Upper lobe of left lung (tissue), 6 donors: ENCODE data around the gene CSNK1G3. TPM values are rescaled to one million over a fixed set of nuclear protein-coding genes. Genes with fewer than 3 reads are reported as not detected.

ENCODE experiments used
- ATAC-seq, 2 donors: fragments of 200-7000 bp; cut with Tn5 transposase; one replicate each; pipeline ENCODE4 v1.9.1; 2022; ENCODE audit warnings: mild to moderate bottlenecking in 2 of 2, moderate library complexity in 2 of 2; ENCODE audit not compliant: low FRiP score in 2 of 2
- DNase-seq, 2 donors: peaks; one replicate each; pipeline ENCODE4 v3.0.0-alpha.2; 2019 to 2020
- H3K27ac ChIP-seq, 4 donors: fragments of 200-600 bp; sonication (generic); one replicate each; pipeline ENCODE4 v1.5.1; 2016 to 2019
- H3K27me3 ChIP-seq, 4 donors: fragments of 200-600 bp; sonication (generic); one replicate each; pipeline ENCODE4 v1.5.1; 2017 to 2019
- H3K36me3 ChIP-seq, 4 donors: fragments of 200-600 bp; sonication (generic); one replicate each; pipeline ENCODE4 v1.5.1; 2016 to 2019
- H3K4me1 ChIP-seq, 4 donors: fragments of 200-600 bp; sonication (generic); one replicate each; pipeline ENCODE4 v1.5.1; 2018 to 2019
- H3K4me3 ChIP-seq, 4 donors: fragments of 200-600 bp; sonication (generic); one replicate each; pipeline ENCODE4 v1.5.1; 2017 to 2019; ENCODE audit warnings: mild to moderate bottlenecking in 2 of 4, moderate library complexity in 1 of 4
- H3K9me3 ChIP-seq, 4 donors: fragments of 200-600 bp; sonication (generic); one replicate each; pipeline ENCODE4 v1.5.1; 2018 to 2019
- EP300 ChIP-seq, 4 donors: sonication (generic); formaldehyde crosslinking; IDR thresholded peaks; one replicate each; pipeline ENCODE4 v1.5.1; 2017; ENCODE audit warnings: antibody characterized with exemption in 4 of 4, control low read depth in 2 of 4
- POLR2A ChIP-seq, 4 donors: fragments of 450-650 bp; IDR thresholded peaks; one replicate each; pipeline ENCODE4 v1.5.1; 2016 to 2017; ENCODE audit warnings: antibody characterized with exemption in 4 of 4, mild to moderate bottlenecking in 2 of 4
- POLR2AphosphoS5 ChIP-seq, 2 donors: sonication (generic); formaldehyde crosslinking; IDR thresholded peaks; one replicate each; pipeline ENCODE4 v1.5.1; 2017; ENCODE audit warnings: antibody characterized with exemption in 2 of 2
- WGBS, 2 donors: methylation state at CpG; one replicate each; pipeline ENCODE4 v1.1.5; 2017 to 2018; 5-methylcytosine and 5-hydroxymethylcytosine counted together
- total RNA-seq, 6 donors: library from RNA; depleted of rRNA in 4 of 6; stranded (reverse); fragments of >200 nt in 4 of 6; gene quantifications; one replicate each; pipeline versions ENCODE4 v1.1.0 to v1.2.1, GENCODE V29; 2016 to 2021
- TF ChIP-seq, protein P1 (sequence below), 6 experiments: fragments of 450-650 bp in 4 of 6; fragments of 200-600 bp in 2 of 6; sonication (generic) in 2 of 6; IDR thresholded peaks; one replicate each; pipeline ENCODE4 v1.5.1; 2016 to 2019; ENCODE audit warnings: antibody characterized with exemption in 6 of 6
- donor health status: DM: no; HTN: no; CAD: no; lungs with moderate emphysema.
- donor health status: DM: no; HTN: yes; CAD: no; lungs with severe emphysema.

The CSNK1G3 gene
- total RNA-seq, 6 donors from 2014 or later: 23.5 to 61.5 (median 34.5) TPM

DNA sequence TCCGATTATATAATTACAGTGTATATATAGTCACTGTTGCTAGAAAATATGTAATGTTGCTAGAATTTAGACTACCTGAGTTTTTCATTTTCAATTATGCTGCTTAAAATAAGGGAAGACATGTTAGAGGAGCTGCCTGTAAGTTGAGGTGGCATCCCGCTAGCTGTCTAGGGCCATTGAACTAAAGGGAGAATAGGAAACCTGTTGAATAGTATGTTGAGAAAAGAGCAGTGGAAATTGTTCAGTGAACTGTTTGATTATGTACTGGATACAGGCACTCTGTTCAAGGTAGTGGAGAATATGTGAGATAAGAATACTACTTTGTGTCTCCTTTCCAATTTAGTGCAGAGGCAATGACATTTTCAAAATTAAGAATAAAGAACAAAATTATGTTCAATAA lies 89.6 kb downstream of the CSNK1G3 start:
- Histone ChIP-seq H3K4me3 (no peak overlapping the region), H3K36me3 (peaks cover 0 to 3% (median 0%) of the 10 kb centered on the region in 4 donors), H3K27me3 (no peaks in the 10 kb centered on the region), H3K4me1 (no peaks in the 10 kb centered on the region), H3K27ac (no peak overlapping the region), H3K9me3 (no peaks in the 10 kb centered on the region)
- TF ChIP-seq POLR2AphosphoS5 (IDR thresholded peaks at IDR 0.05) (no peak), EP300 (IDR thresholded peaks at IDR 0.05) (no peak), POLR2A (IDR thresholded peaks at IDR 0.05) (no peak)
- TF ChIP-seq, protein P1, sequence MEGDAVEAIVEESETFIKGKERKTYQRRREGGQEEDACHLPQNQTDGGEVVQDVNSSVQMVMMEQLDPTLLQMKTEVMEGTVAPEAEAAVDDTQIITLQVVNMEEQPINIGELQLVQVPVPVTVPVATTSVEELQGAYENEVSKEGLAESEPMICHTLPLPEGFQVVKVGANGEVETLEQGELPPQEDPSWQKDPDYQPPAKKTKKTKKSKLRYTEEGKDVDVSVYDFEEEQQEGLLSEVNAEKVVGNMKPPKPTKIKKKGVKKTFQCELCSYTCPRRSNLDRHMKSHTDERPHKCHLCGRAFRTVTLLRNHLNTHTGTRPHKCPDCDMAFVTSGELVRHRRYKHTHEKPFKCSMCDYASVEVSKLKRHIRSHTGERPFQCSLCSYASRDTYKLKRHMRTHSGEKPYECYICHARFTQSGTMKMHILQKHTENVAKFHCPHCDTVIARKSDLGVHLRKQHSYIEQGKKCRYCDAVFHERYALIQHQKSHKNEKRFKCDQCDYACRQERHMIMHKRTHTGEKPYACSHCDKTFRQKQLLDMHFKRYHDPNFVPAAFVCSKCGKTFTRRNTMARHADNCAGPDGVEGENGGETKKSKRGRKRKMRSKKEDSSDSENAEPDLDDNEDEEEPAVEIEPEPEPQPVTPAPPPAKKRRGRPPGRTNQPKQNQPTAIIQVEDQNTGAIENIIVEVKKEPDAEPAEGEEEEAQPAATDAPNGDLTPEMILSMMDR (IDR thresholded peaks at IDR 0.05): no peak
- ATAC-seq (no peak), DNase-seq (no peak)
- 100% methylated on average over 2 of the region's 2 CpGs for WGBS, 2 donors

DNA sequence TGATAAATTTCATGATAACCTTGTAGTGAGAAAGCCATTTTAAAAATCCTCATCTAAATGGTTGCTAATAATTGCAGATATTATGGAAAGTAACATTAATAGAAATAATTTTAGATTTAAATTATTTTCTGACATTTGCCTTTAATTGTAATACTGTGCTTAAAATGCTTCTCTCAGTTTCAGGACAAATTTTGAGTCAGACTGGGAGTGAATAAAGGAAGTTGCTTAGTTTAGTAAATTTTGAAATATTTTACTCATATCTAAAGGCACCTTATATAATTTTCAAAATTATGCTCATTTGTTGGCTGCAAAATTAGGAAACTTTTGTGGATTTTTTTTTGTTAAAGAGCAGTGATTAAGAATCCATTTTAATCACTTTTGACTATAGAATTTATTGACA lies 93.8 kb downstream of the CSNK1G3 start:
- ATAC-seq (no peak), DNase-seq (no peak)
- Histone ChIP-seq H3K27ac (no peak overlapping the region), H3K27me3 (no peaks in the 10 kb centered on the region), H3K4me3 (no peak overlapping the region), H3K36me3 (no peaks in the 10 kb centered on the region), H3K4me1 (peaks cover 0 to 2% (median 0%) of the 10 kb centered on the region in 4 donors), H3K9me3 (no peaks in the 10 kb centered on the region)
- TF ChIP-seq POLR2A (IDR thresholded peaks at IDR 0.05): no peak
- TF ChIP-seq, protein P1 (IDR thresholded peaks at IDR 0.05): no peak
- TF ChIP-seq POLR2AphosphoS5 (IDR thresholded peaks at IDR 0.05): no peak
- no peak for TF ChIP-seq EP300 (IDR thresholded peaks at IDR 0.05)

DNA sequence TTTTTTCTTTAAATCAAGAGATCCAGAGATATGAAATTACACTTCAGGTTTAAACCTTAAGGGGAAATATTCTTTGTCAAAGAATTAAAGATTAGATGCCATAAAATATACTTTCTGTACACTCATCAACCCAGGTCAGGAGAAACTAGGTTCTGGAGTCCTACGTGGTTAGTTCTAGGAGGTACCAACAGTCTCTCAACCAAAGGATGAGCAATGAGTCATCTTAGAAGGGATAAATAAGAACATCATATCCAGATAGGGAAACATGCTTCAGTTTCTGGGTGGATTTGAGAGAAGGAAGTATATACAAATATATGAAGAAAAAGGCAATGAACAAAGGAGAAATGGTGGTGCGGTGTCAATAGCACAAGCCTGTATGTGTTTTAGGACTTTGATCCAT lies 98.2 kb downstream of the CSNK1G3 start:
- DNase-seq: no peak
- 92 to 93% methylated on average over 2 of the region's 2 CpGs for WGBS, 2 donors
- Histone ChIP-seq H3K27me3 (no peaks in the 10 kb centered on the region), H3K4me1 (peaks cover 0 to 5% (median 0%) of the 10 kb centered on the region in 4 donors), H3K4me3 (no peak overlapping the region), H3K27ac (no peak overlapping the region), H3K36me3 (peaks cover 0 to 13% (median 6%) of the 10 kb centered on the region in 4 donors), H3K9me3 (no peaks in the 10 kb centered on the region)
- TF ChIP-seq POLR2A (IDR thresholded peaks at IDR 0.05) (no peak), POLR2AphosphoS5 (IDR thresholded peaks at IDR 0.05) (no peak)
- TF ChIP-seq, protein P1 (IDR thresholded peaks at IDR 0.05): no peak
- ATAC-seq: no peak

DNA sequence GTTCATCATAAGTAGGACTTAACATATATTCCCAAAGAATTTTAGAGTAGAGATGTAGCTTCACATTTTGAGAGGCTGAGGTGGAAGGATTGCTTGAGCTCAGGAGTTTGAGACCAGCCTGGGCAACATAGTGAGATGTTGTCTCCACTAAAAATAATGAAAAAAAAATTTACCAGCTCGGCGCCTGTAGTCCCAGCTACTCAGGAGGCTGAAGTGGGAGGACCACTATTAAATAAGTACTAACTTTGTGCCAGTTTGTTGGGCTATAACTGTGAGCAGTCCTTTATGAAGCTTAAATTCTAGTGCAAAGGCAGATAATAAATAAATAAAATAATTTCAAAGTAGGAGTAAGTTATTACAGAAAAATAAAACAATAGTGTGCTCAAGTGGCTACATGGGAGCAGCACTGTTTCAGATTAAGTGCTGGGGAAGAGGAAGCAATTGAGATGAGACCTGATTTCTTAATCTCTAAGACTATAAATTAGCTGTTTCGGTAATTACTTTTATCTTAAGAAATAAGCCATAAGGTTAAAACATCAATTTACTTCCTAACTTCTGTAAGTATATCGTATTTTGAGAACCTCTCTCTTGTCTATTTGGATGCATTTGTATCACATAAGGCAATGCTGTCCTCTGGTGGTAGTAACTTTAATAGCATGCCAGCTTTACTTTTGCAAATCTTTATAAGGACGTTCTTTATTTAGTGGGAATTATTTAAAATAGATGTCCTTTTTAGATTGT lies 98.9 kb downstream of the CSNK1G3 start:
- no peak for DNase-seq
- ATAC-seq: peak in 1 of 2 donors; percentile 86
- Histone ChIP-seq H3K27me3 (no peaks in the 10 kb centered on the region), H3K4me3 (no peak overlapping the region), H3K36me3 (peaks cover 0 to 14% (median 6%) of the 10 kb centered on the region in 4 donors), H3K4me1 (peaks cover 0 to 5% (median 0%) of the 10 kb centered on the region in 4 donors), H3K27ac (no peak overlapping the region), H3K9me3 (no peaks in the 10 kb centered on the region)
- 40 to 41% methylated on average over 5 of the region's 5 CpGs for WGBS, 2 donors
- no peak for TF ChIP-seq POLR2AphosphoS5 (IDR thresholded peaks at IDR 0.05)
- TF ChIP-seq, protein P1 (IDR thresholded peaks at IDR 0.05): peak; percentile 71 to 92 (median 88)
- no peak for TF ChIP-seq EP300 (IDR thresholded peaks at IDR 0.05)
- no peak for TF ChIP-seq POLR2A (IDR thresholded peaks at IDR 0.05)

DNA sequence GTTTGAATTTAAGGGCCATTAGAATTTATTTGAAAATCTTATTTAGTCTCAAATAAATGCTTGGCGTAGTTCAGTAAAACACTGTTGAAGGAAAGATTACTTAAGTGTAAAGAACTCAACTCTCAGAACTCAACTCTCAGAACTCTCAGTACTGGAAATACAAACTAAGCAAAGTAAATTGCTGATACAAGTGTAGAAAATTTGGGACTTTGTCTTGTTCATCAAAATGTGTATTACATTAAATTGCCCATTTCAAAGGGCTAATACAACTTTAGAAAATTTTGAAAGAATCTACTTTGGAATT lies 99.4 kb downstream of the CSNK1G3 start:
- 68 to 72% methylated on average over 1 of the region's 1 CpG for WGBS, 2 donors
- no peak for ATAC-seq

More for the DNA sequence above, 99.4 kb downstream of the CSNK1G3 start:
- DNase-seq: no peak
- Histone ChIP-seq H3K27me3 (no peaks in the 10 kb centered on the region), H3K4me1 (peaks cover 0 to 5% (median 0%) of the 10 kb centered on the region in 4 donors), H3K27ac (no peak overlapping the region), H3K4me3 (no peak overlapping the region), H3K9me3 (no peaks in the 10 kb centered on the region), H3K36me3 (peaks cover 0 to 14% (median 6%) of the 10 kb centered on the region in 4 donors)
- TF ChIP-seq POLR2A (IDR thresholded peaks at IDR 0.05): no peak
- TF ChIP-seq EP300 (IDR thresholded peaks at IDR 0.05): no peak
- TF ChIP-seq POLR2AphosphoS5 (IDR thresholded peaks at IDR 0.05): no peak
- TF ChIP-seq, protein P1 (IDR thresholded peaks at IDR 0.05): no peak
